K562 (cell line): ENCODE data around the gene TMEM14C. TPM values are rescaled to one million over a fixed set of nuclear protein-coding genes. Genes with fewer than 3 reads are reported as not detected.
A peak's percentile ranks its signal among the peaks of the same experiment; 100 is the strongest.

Source experiments
- ADNP ChIP-seq: fragments of 200-800 bp; sonication (Bioruptor generic); IDR thresholded peaks from 2 replicates; pipeline ENCODE4 v1.6.1; 2016; ENCODE audit warnings: missing genetic modification characterization, missing compliant biosample characterization
- CEBPB ChIP-seq: fragments of 450-650 bp; IDR thresholded peaks from 2 replicates; pipeline ENCODE4 v1.6.1; 2016; ENCODE audit warnings: missing genetic modification characterization, missing compliant biosample characterization
- CREB3L1 ChIP-seq: fragments of 450-650 bp; IDR thresholded peaks from 2 replicates; pipeline ENCODE4 v1.6.1; 2014; ENCODE audit warnings: low read depth, mild to moderate bottlenecking, moderate library complexity, borderline replicate concordance
- CUX1 ChIP-seq: fragments of 200-800 bp; sonication (Bioruptor generic); IDR thresholded peaks from 2 replicates; pipeline ENCODE4 v1.6.1; 2016; ENCODE audit warnings: missing genetic modification characterization, missing compliant biosample characterization
- CXXC5 ChIP-seq: fragments of 250-450 bp; sonication (Bioruptor Pico); IDR thresholded peaks from 2 replicates; pipeline ENCODE4 v1.8.0; 2022; ENCODE audit warnings: inconsistent platforms, mild to moderate bottlenecking, moderate library complexity
- LCOR ChIP-seq: sonication (generic); formaldehyde crosslinking; IDR thresholded peaks from 2 replicates; pipeline ENCODE4 v1.8.0; 2022; ENCODE audit warnings: mild to moderate bottlenecking, missing genetic modification reagents
- MAFG ChIP-seq: fragments of 450-650 bp; conservative IDR thresholded peaks from 2 replicates; pipeline ENCODE4 v1.6.1; 2016; ENCODE audit warnings: missing genetic modification characterization, missing compliant biosample characterization
- NEUROD1 ChIP-seq: fragments of 150-350 bp; IDR thresholded peaks from 2 replicates; pipeline ENCODE4 v1.6.1; 2014; ENCODE audit warnings: borderline replicate concordance, low read length, low read depth; ENCODE audit not compliant: partially characterized antibody
- NR0B1 ChIP-seq: fragments of 450-650 bp; IDR thresholded peaks from one replicate; pipeline ENCODE4 v1.6.1; 2018; ENCODE audit warnings: mild to moderate bottlenecking, moderate library complexity; ENCODE audit not compliant: partially characterized antibody
- PHF8 ChIP-seq: fragments of 200-600 bp; sonication (generic); IDR thresholded peaks from 2 replicates; pipeline ENCODE4 v1.6.1; 2012; ENCODE audit warnings: mixed run types, mild to moderate bottlenecking, inconsistent platforms, low read length, moderate library complexity, borderline replicate concordance
- SIX5 ChIP-seq, 2 experiments: IDR thresholded peaks; 2 replicates each; pipeline ENCODE4 v1.6.1; 2011; ENCODE audit warnings: low read length in 2 of 2, borderline replicate concordance in 1 of 2, low read depth in 1 of 2, mild to moderate bottlenecking in 1 of 2, moderate library complexity in 1 of 2; ENCODE audit not compliant: insufficient read depth in 1 of 2
- TAF1 ChIP-seq: IDR thresholded peaks from 2 replicates; pipeline ENCODE4 v1.6.1; 2011; ENCODE audit warnings: mild to moderate bottlenecking, low read length, moderate library complexity; ENCODE audit not compliant: insufficient read depth, control insufficient read depth, severe bottlenecking; ENCODE audit errors: extremely low read depth
- ZNF518B ChIP-seq: fragments of 250-450 bp; sonication (Bioruptor Pico); IDR thresholded peaks from 2 replicates; pipeline ENCODE4 v1.5.0; 2021; ENCODE audit warnings: mild to moderate bottlenecking, moderate library complexity
- ZNF780A ChIP-seq: fragments of 250-450 bp; sonication (Bioruptor Pico); IDR thresholded peaks from 2 replicates; pipeline ENCODE4 v1.5.0; 2021; ENCODE audit warnings: mild to moderate bottlenecking
- polyA plus RNA-seq, 8 experiments: library from polyadenylated mRNA; depleted of rRNA in 4 of 8; stranded (reverse) in 5 of 8; unstranded in 3 of 8; fragments of >200 nt; fragmentation: Nextera tagmentation in 2 of 8; fragmentation: Illumina TruSeq in 1 of 8; extraction: Ambion mirVana in 2 of 8; extraction: Trizol in 1 of 8; gene quantifications; 2 replicates each; pipeline versions ENCODE4 v1.2.1 to v1.2.3, GENCODE V29; 2011 to 2014; ENCODE audit warnings: inconsistent platforms in 1 of 8, missing spikeins in 1 of 8
- total RNA-seq, 7 experiments: library from RNA; depleted of rRNA in 6 of 7; stranded (reverse); fragments of >200 nt in 6 of 7; fragmentation: Illumina TruSeq in 2 of 7; extraction: Trizol in 2 of 7; gene quantifications; 2 replicates each; pipeline versions ENCODE4 v1.2.1 to v1.2.3, GENCODE V29; 2011 to 2021; ENCODE audit warnings: low replicate concordance in 1 of 7

TMEM14C gene
- total and polyA plus RNA-seq, 9 of the 15 experiments (the other 6 are each of a cell fraction or from before 2014, with no cell fraction given), result 151 to 496 (median 263) TPM

GRCh38 chr6:10747251-10747972 lies 24.5 kb downstream of the TMEM14C start, which contains the start of gene TMEM14B (continued):
- peak; percentile 77; the same call in 1 of the 2 replicates for TF ChIP-seq PHF8
- no peak for TF ChIP-seq MAFG (tag)
- no peak for TF ChIP-seq NR0B1
- peak; percentile 49 for TF ChIP-seq NEUROD1
- TF ChIP-seq CXXC5 (CRISPR knock-in tag), result peak; percentile 99
- TF ChIP-seq CUX1, result no peak
- no peak for TF ChIP-seq ZNF518B (CRISPR knock-in tag)
- TF ChIP-seq ADNP (tag), result no peak
- peak; percentile 59; the same call in 1 of the 2 replicates for TF ChIP-seq CREB3L1
- peak; percentile 88 for TF ChIP-seq LCOR (CRISPR knock-in tag)
- no peak for TF ChIP-seq SIX5 (IDR thresholded peaks at IDR 0.05; ENCODE audit: borderline replicate concordance in 1 of 2, insufficient read depth in 1 of 2, low read depth in 1 of 2, low read length in 2 of 2)
- TF ChIP-seq ZNF780A (CRISPR knock-in tag), result no peak
- peak; percentile 95 for TF ChIP-seq CEBPB (tag)
- peak; percentile 83 for TF ChIP-seq TAF1
